T-helper 9 cell (primary cell): ENCODE measurements around the gene ITGA11.

Source experiments
- DNase-seq: peaks from one replicate; pipeline ENCODE4 v3.0.0-alpha.2; 2020

The ITGA11 gene

GRCh38 chr15:68261980-68262379 lies 170.0 kb downstream of the ITGA11 start:
- DNase-seq, result no peak

GRCh38 chr15:68261241-68261640 lies 170.7 kb downstream of the ITGA11 start:
- no peak for DNase-seq

- DNase-seq, result no peak
Observed at GRCh38 chr15:68259883-68260282, 172.1 kb downstream of the ITGA11 start.

GRCh38 chr15:68258692-68259091 lies 173.3 kb downstream of the ITGA11 start:
- no peak for DNase-seq

GRCh38 chr15:68256675-68257450 lies 175.1 kb downstream of the ITGA11 start:
- DNase-seq, result peak; percentile 38

- no peak for DNase-seq
Observed at GRCh38 chr15:68252925-68253534, 178.9 kb downstream of the ITGA11 start.

- DNase-seq, result no peak
Observed at GRCh38 chr15:68249058-68249713, 182.8 kb downstream of the ITGA11 start.
